Fibroblast of lung (primary cell): ENCODE results near the gene PDCD1LG2.

Experiments
- EZH2 ChIP-seq: IDR thresholded peaks from 2 replicates; pipeline ENCODE4 v1.5.1; 2012; ENCODE audit warnings: low read length, control low read depth, mild to moderate bottlenecking; ENCODE audit errors: missing control alignments
- TF ChIP-seq, protein P1 (sequence below), 2 donors: IDR thresholded peaks in 1 of 2; conservative IDR thresholded peaks in 1 of 2; 1 replicate in 1 of 2; 2 replicates in 1 of 2; pipeline ENCODE4 v1.5.1; 2011 to 2012; ENCODE audit warnings: low read length in 2 of 2, control low read depth in 1 of 2, inconsistent platforms in 1 of 2, low read depth in 1 of 2, mild to moderate bottlenecking in 1 of 2

GRCh38 chr9:5480919-5481318 lies 29.4 kb upstream of the PDCD1LG2 start:
- TF ChIP-seq, protein P1, sequence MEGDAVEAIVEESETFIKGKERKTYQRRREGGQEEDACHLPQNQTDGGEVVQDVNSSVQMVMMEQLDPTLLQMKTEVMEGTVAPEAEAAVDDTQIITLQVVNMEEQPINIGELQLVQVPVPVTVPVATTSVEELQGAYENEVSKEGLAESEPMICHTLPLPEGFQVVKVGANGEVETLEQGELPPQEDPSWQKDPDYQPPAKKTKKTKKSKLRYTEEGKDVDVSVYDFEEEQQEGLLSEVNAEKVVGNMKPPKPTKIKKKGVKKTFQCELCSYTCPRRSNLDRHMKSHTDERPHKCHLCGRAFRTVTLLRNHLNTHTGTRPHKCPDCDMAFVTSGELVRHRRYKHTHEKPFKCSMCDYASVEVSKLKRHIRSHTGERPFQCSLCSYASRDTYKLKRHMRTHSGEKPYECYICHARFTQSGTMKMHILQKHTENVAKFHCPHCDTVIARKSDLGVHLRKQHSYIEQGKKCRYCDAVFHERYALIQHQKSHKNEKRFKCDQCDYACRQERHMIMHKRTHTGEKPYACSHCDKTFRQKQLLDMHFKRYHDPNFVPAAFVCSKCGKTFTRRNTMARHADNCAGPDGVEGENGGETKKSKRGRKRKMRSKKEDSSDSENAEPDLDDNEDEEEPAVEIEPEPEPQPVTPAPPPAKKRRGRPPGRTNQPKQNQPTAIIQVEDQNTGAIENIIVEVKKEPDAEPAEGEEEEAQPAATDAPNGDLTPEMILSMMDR (conservative IDR thresholded peaks at IDR 0.05 in 1 of 2, IDR thresholded peaks at IDR 0.05 in 1 of 2; ENCODE audit: low read depth in 1 of 2, low read length in 2 of 2) = no peak
- no peak for TF ChIP-seq EZH2
